Fibroblast of upper back skin (primary cell): ENCODE data around the gene SYTL3.
"Not testable (repeated sequence)": the region's sequence is repeated elsewhere in the genome, so short reads cannot be mapped to it uniquely, and the experiment has no call there.

Source experiments
- DNase-seq: peaks from one replicate; pipeline ENCODE4 v3.0.0-alpha.2; 2013

Gene SYTL3

GRCh38 chr6:158642097-158642601 is 7.7 kb upstream of the SYTL3 start:
- no peak for DNase-seq

GRCh38 chr6:158643836-158644230 is 6.0 kb upstream of the SYTL3 start:
- DNase-seq = no peak

GRCh38 chr6:158644231-158645063 is 5.4 kb upstream of the SYTL3 start, which contains the start of gene DYNLT1:
TSS of gene DYNLT1 (minus strand) at chr6:158644743. CDS start at chr6:158644708, 35 bp downstream.
- DNase-seq = peak; percentile 89

- DNase-seq = no peak
Measured at GRCh38 chr6:158645064-158646022, 4.5 kb upstream of the SYTL3 start.

GRCh38 chr6:158646023-158646910 is 3.6 kb upstream of the SYTL3 start:
- DNase-seq = no peak

- no peak for DNase-seq
Measured at GRCh38 chr6:158647501-158647900, 2.4 kb upstream of the SYTL3 start.

GRCh38 chr6:158648682-158649131 is 1.1 kb upstream of the SYTL3 start:
- peak; percentile 93 for DNase-seq

GRCh38 chr6:158651981-158652737 is 2.3 kb downstream of the SYTL3 start:
- not testable (repeated sequence) for DNase-seq

GRCh38 chr6:158653577-158654354 is 3.9 kb downstream of the SYTL3 start:
- DNase-seq = no peak

GRCh38 chr6:158654498-158654897 is 4.6 kb downstream of the SYTL3 start:
- peak; percentile 89 for DNase-seq

- peak; percentile 80 for DNase-seq
Measured at GRCh38 chr6:158654960-158655489, 5.2 kb downstream of the SYTL3 start.

- no peak for DNase-seq
Measured at GRCh38 chr6:158655569-158656450, 6.0 kb downstream of the SYTL3 start.

GRCh38 chr6:158656986-158657385 is 7.1 kb downstream of the SYTL3 start:
- DNase-seq = not testable (repeated sequence)

GRCh38 chr6:158660333-158660754 is 10.5 kb downstream of the SYTL3 start:
- DNase-seq = no peak

- no peak for DNase-seq
Measured at GRCh38 chr6:158661156-158661685, 11.4 kb downstream of the SYTL3 start.

- DNase-seq = no peak
Measured at GRCh38 chr6:158662607-158662953, 12.7 kb downstream of the SYTL3 start.

- DNase-seq = peak; percentile 75
Measured at GRCh38 chr6:158662954-158663624, 13.2 kb downstream of the SYTL3 start.

GRCh38 chr6:158663625-158664165 is 13.8 kb downstream of the SYTL3 start:
- no peak for DNase-seq
